Astrocyte (in vitro differentiated cells and primary cell): ENCODE results near the gene LIMA1.

Experiments used
- EZH2 ChIP-seq: IDR thresholded peaks from 2 replicates; pipeline ENCODE4 v1.6.1; 2012; ENCODE audit warnings: mild to moderate bottlenecking, low read length, inconsistent platforms; ENCODE audit not compliant: insufficient read depth
- TF ChIP-seq, protein P1 (sequence below): IDR thresholded peaks from 2 replicates; pipeline ENCODE4 v1.5.1; 2011; ENCODE audit warnings: low read depth, mild to moderate bottlenecking, inconsistent platforms, low read length, moderate library complexity; ENCODE audit not compliant: insufficient read depth

- TF ChIP-seq, protein P1, sequence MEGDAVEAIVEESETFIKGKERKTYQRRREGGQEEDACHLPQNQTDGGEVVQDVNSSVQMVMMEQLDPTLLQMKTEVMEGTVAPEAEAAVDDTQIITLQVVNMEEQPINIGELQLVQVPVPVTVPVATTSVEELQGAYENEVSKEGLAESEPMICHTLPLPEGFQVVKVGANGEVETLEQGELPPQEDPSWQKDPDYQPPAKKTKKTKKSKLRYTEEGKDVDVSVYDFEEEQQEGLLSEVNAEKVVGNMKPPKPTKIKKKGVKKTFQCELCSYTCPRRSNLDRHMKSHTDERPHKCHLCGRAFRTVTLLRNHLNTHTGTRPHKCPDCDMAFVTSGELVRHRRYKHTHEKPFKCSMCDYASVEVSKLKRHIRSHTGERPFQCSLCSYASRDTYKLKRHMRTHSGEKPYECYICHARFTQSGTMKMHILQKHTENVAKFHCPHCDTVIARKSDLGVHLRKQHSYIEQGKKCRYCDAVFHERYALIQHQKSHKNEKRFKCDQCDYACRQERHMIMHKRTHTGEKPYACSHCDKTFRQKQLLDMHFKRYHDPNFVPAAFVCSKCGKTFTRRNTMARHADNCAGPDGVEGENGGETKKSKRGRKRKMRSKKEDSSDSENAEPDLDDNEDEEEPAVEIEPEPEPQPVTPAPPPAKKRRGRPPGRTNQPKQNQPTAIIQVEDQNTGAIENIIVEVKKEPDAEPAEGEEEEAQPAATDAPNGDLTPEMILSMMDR = no peak
- TF ChIP-seq EZH2 = no peak
Measured at GRCh38 chr12:50309950-50310349, 26.6 kb upstream of the LIMA1 start.
